Measurements from ENCODE around the gene CHRNB4.

CHRNB4 gene

DNA sequence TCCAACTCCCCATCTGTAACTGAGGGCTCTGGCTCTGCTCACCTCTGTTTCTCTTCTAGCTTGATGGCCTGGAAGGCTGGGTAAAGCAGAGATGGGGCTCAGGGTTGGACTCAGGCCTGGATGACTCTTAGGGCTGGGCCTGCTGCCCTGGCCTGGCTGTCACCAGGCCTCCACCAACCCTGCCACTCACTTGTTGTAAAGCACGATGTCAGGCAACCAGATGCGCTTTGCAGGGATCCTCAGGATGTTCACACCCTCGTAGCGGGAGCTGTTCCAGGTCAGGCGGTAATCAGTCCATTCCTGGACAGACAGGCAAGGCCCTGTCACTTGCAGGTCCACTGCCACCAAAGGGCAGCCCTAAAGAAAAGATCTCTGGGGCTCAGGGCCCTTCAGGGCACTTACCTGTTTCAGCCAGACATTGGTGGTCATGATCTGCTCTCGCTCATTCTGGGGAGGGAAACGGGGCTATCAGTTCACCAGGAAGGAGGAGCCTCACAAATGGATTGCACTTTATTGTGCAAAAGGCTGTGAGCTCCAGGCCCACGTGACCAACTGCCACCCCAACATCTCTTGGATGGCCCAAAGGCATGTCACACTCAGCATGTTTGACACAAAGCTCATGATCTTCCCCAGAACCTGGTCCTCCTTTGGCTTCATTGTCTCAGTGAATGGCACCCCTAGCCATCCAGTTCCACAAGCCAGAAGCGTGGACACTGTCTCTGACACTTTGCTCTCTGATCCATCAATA lies 9.9 kb downstream of the CHRNB4 start:
- no peak for DNase-seq

DNA sequence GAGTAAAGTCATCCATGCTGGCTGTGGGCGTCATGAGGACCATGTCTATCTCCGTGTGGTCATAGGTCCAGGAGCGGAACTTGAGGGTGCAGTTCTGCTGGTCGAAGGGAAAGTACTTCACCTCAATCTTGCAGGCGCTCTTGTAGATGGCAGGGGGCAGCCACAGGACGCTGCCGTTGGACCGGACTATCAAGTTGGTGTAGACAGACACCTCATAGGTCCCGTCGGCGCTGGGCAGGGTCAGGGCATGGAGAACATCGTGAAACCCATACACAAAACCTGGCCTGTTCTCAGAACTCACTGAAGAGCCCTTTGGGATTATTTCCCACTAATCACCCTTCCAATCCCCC lies 11.3 kb downstream of the CHRNB4 start:
- DNase-seq = no peak

DNA sequence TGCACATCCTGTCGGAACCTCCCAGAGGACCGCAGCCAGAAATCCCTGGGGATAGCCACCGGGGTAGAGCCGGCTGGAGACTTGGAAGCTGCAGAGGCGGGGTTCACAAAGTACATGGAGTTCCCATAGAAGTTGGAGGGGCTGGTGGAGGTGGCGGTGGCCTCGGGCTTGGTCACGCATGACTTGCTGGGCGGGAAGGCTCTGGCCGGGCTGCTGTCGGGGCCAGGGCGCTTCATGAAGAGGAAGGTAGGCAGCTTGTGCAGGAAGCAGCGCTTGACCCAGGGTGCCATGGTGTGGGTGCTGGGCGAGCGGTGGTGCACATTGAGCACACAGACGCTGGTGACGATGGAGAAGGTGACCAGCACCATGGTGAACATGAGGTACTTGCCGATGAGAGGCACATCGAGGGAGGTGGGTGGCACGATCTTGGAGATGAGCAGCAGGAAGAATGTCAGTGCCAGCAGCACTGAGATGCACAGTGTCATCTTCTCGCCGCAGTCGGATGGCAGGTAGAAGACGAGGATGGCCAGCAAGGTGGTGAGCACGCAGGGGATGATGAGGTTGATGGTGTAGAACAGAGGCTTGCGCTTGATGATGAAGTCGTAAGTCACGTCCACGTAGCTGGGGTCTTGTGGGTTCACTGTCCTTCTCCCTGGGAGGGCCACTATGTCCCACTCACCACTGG lies 11.8 kb downstream of the CHRNB4 start:
- DNase-seq = no peak

- DNase-seq = no peak
Measured at GRCh38 chr15:78628227-78628626, 12.8 kb downstream of the CHRNB4 start.

DNA sequence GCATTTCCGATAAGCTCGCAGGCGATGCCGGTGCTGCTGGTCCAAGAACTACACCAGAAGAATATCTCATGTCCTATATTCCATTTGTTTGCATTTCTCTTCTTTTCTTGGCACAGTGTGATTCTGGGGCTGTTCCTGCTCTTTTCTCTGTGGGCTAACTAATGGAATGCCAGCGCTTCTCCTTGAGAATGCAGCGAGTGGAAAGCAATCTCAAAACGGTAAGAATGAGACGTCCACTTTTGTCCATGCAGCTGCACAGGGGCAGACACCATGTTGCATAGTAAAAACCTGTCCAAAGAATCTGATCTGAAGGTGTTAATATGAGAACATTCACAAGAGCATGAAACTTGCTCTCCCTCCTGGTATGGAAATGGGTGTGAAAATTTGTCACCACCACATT lies 13.7 kb downstream of the CHRNB4 start:
- no peak for DNase-seq

- no peak for DNase-seq
Measured at GRCh38 chr15:78626381-78626995, 14.5 kb downstream of the CHRNB4 start.

GRCh38 chr15:78625606-78626280 lies 15.3 kb downstream of the CHRNB4 start:
- no peak for DNase-seq

GRCh38 chr15:78624651-78625590 lies 16.1 kb downstream of the CHRNB4 start:
- DNase-seq = no peak

- DNase-seq = no peak
Measured at GRCh38 chr15:78623786-78624497, 17.1 kb downstream of the CHRNB4 start.

DNA sequence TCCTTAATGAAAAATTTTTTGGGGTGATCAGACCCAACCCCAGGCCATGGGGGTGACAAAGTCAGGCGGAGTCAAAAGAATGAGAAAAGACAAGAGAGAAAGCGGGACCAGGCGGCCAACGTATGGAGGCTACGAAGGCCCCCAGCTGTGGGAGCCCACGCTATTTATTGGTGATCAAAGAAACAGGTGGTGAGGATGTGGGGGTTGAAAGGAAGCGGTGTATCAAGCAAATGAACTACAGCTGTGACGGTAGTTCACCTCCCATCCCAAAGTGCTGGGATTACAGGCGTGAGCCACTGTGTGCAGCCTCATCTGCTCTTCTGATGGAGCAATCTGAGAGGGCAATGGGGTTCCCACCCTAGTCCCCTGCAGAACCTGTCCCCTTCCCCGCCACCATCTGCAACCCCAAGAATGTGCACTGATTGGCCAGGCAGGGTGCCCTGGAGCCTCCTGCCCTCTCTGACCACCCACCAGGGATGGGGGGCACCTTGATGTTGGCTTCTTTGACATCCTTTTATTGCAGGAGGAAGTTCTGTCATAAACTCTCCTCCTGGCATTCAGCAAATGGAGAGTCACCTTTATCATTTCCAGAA lies 19.1 kb downstream of the CHRNB4 start:
- DNase-seq = no peak

- DNase-seq = no peak
Measured at GRCh38 chr15:78620527-78621421, 20.2 kb downstream of the CHRNB4 start, which contains the start of gene CHRNA3. TSS of gene CHRNA3 (minus strand) at chr15:78620996. CDS start at chr15:78620794, 202 bp downstream.

- DNase-seq = no peak
Measured at GRCh38 chr15:78620021-78620526, 20.9 kb downstream of the CHRNB4 start.

DNA sequence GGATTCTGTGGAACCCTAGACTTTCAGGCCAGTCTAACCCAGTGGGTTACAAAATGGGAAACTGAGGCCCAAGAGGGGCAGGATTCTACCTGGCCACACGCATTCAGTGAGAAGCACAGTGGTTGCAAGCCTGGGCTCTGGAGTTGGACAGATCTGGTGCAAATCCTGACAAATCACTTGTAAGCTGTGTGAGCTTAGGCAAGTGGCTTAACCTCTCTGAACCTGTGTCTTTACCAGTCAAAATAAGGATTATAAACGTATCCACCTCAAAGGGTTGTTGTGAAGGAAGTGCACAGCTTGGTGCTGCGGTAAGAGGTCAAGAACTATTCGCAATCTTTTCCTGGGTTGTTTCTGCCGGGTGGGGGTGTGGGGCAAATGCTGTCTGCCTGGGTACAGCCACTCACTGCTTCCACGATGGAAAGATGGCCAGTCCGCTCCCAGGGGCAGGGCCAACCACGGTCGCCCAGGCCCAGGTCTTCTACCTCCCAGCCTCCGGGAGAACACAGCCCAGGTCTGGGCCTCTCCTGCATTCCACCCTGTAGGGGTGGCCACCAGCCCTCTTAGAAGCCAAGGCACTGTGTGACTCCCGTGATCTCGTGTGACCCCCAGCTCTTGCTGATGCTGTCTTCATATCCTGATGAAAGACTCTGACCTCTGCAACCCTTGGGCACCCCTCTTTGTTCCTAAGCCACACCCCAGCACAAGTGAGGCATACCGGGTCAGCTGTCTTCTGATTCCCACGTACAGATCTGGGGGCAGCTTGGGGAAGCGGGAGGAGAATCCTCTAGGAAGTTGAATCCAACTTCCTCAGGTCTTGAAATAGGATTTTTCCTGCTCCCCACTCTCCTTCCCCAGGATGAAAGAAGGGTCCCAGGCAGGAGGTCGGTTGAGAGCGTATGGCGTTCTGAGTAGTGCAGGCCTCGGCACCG lies 21.7 kb downstream of the CHRNB4 start:
- DNase-seq = no peak

DNA sequence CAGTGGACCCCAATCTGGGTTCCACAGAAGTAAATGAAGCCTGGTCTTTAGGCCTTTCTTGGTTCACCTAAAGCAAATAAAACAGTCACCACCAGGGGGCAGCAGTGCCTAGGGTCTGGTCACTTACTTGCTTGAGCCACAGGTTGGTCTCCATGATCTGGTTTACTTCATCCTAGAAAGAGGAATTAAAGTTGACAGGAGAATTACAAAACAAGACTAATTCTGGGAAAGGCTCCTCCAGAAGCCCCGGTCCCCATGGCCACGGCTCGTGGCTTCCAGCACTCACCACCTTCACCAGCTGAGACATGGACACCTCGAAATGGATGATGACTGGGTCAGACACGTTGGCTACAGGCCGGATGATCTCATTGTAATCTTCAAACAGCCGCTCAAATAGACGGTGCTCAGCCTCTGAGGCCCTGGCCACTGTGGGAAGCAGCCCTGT lies 22.5 kb downstream of the CHRNB4 start:
- DNase-seq = peak; percentile 45

- DNase-seq = no peak
Measured at GRCh38 chr15:78618064-78618463, 22.9 kb downstream of the CHRNB4 start.

DNA sequence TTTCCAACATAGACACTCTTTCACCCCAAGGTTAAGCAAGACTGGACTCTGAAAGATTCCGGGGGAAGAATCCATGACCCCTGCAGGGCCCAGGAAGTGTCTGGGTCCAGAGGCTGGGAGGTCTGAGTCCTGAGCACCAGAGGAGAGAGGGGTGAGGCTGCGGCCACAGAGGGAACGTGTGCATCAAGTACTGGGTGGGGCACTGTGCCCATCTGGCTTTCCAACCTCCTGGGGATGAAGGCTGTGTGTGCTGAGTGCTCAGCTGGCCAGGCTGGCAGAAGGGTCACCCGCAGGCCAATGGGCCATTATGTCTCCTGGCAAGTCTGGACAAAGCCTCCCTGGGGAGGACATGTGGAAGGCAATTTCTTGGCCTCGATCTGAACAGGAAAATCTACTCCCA lies 23.5 kb downstream of the CHRNB4 start:
- DNase-seq = no peak

DNA sequence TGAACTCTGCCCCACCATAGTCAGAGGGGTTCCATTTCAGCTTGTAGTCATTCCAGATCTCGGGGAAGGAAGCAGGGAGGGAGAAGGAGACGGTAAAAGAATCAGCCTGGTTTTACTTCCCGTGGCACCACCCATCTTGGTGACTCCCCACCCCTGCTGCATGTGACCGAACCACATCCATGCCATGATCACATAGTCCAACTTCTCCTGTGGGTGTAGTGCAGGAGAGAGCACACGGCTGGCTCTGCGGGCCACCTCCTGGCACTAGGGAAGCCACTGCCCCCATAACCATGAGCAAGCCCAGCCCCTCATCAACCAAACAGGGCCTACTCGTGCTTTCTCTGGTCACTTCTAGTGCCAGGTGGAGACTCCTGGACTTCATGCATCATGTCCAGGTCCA lies 23.9 kb downstream of the CHRNB4 start:
- DNase-seq = no peak

GRCh38 chr15:78616506-78616905 lies 24.5 kb downstream of the CHRNB4 start:
- no peak for DNase-seq

DNA sequence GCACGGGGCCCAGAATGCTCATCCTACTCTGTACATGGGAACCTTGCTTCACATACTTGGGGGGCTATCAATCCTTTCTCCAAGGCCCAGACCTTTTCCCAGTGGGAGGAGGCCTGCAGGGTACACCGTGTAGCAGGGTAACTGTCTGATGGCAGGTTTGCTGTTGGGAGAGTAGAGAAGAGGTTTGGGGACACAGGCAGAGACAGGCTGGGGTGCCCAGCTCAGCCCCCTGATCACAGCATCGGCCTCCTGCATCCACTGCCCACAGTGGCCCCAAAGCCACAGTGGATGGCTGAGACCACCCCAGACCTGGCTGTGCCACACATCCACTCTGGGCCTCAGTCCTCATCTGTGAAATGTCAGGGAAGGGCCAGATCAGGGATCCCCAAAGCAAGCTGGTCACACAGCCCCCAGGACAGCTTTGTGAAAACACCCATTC lies 25.8 kb downstream of the CHRNB4 start:
- DNase-seq = no peak

Data from GOT3 (cell line).